H9 (cell line): ENCODE measurements around the gene SPATA20. TPM values are rescaled to one million over a fixed set of nuclear protein-coding genes. Genes with fewer than 3 reads are reported as not detected.

Source experiments
- DNase-seq: peaks from one replicate; pipeline ENCODE4 v3.0.0-alpha.2; 2017
- H2AFZ ChIP-seq: one replicate; pipeline ENCODE4 v1.6.1; 2013; ENCODE audit warnings: mild to moderate bottlenecking, low read length, control low read depth, moderate library complexity
- H2AK5ac ChIP-seq: 2 replicates; pipeline ENCODE4 v1.6.1; 2013; ENCODE audit warnings: low read length, control low read depth, mixed read lengths; ENCODE audit not compliant: insufficient read length
- H2BK120ac ChIP-seq: one replicate; pipeline ENCODE4 v1.6.1; 2013; ENCODE audit warnings: low read depth, mild to moderate bottlenecking, low read length, control low read depth, inconsistent platforms; ENCODE audit not compliant: poor library complexity, severe bottlenecking
- H2BK12ac ChIP-seq: 2 replicates; pipeline ENCODE4 v1.6.1; 2013; ENCODE audit warnings: low read length, control low read depth, mixed read lengths, low read depth; ENCODE audit not compliant: insufficient read length
- H2BK15ac ChIP-seq: 2 replicates; pipeline ENCODE4 v1.6.1; 2013; ENCODE audit warnings: low read depth, low read length, control low read depth
- H2BK20ac ChIP-seq: one replicate; pipeline ENCODE4 v1.6.1; 2013; ENCODE audit warnings: low read depth, mild to moderate bottlenecking, low read length, control low read depth, inconsistent platforms; ENCODE audit not compliant: poor library complexity, severe bottlenecking
- H2BK5ac ChIP-seq: 2 replicates; pipeline ENCODE4 v1.6.1; 2013; ENCODE audit warnings: low read length, control low read depth, mixed read lengths; ENCODE audit not compliant: insufficient read length
- H3K14ac ChIP-seq: 2 replicates; pipeline ENCODE4 v1.6.1; 2013; ENCODE audit warnings: low read length, control low read depth; ENCODE audit not compliant: insufficient read depth
- H3K18ac ChIP-seq: 2 replicates; pipeline ENCODE4 v1.6.1; 2013; ENCODE audit warnings: low read depth, mild to moderate bottlenecking, mixed read lengths, low read length, control low read depth; ENCODE audit not compliant: insufficient read length
- H3K23ac ChIP-seq: 2 replicates; pipeline ENCODE4 v1.6.1; 2013; ENCODE audit warnings: low read length, control low read depth, mixed read lengths, low read depth; ENCODE audit not compliant: insufficient read length
- H3K23me2 ChIP-seq: 2 replicates; pipeline ENCODE4 v1.6.1; 2013; ENCODE audit warnings: low read depth, mild to moderate bottlenecking, mixed read lengths, low read length, control low read depth; ENCODE audit not compliant: insufficient read length, poor library complexity, severe bottlenecking
- H3K27ac ChIP-seq: 2 replicates; pipeline ENCODE4 v1.5.1; 2013; ENCODE audit warnings: low read length, control low read depth, mixed read lengths, low read depth; ENCODE audit not compliant: insufficient read length
- H3K27me3 ChIP-seq: 2 replicates; pipeline ENCODE4 v1.6.1; 2013; ENCODE audit warnings: low read length, control low read depth, inconsistent platforms; ENCODE audit not compliant: insufficient read depth
- H3K4ac ChIP-seq: 2 replicates; pipeline ENCODE4 v1.6.1; 2013; ENCODE audit warnings: low read depth, mild to moderate bottlenecking, control low read depth, inconsistent platforms, low read length, moderate library complexity
- H3K4me1 ChIP-seq: 2 replicates; pipeline ENCODE4 v1.6.1; 2013; ENCODE audit warnings: low read length, control low read depth, inconsistent platforms; ENCODE audit not compliant: insufficient read depth
- H3K4me2 ChIP-seq: 2 replicates; pipeline ENCODE4 v1.6.1; 2013; ENCODE audit warnings: low read length, control low read depth, mixed read lengths; ENCODE audit not compliant: insufficient read length, insufficient read depth
- H3K56ac ChIP-seq: 2 replicates; pipeline ENCODE4 v1.6.1; 2013; ENCODE audit warnings: low read depth, mild to moderate bottlenecking, mixed read lengths, low read length, control low read depth; ENCODE audit not compliant: insufficient read length
- H3K79me1 ChIP-seq: 2 replicates; pipeline ENCODE4 v1.6.1; 2013; ENCODE audit warnings: low read depth, mild to moderate bottlenecking, moderate library complexity, low read length, control low read depth, inconsistent platforms; ENCODE audit not compliant: insufficient read depth, poor library complexity, severe bottlenecking
- H3K79me2 ChIP-seq: 2 replicates; pipeline ENCODE4 v1.6.1; 2013; ENCODE audit warnings: low read length, control low read depth, inconsistent platforms; ENCODE audit not compliant: insufficient read depth
- H3K9ac ChIP-seq: 2 replicates; pipeline ENCODE4 v1.6.1; 2013; ENCODE audit warnings: low read length, control low read depth, mixed read lengths; ENCODE audit not compliant: insufficient read length; ENCODE audit errors: extremely low read depth
- H3K9me3 ChIP-seq: one replicate; pipeline ENCODE4 v1.6.1; 2013; ENCODE audit warnings: low read depth, low read length, inconsistent platforms; ENCODE audit not compliant: control insufficient read depth
- H3T11ph ChIP-seq: one replicate; pipeline ENCODE4 v1.6.1; 2013; ENCODE audit warnings: mild to moderate bottlenecking, low read length, control low read depth, inconsistent platforms
- H4K20me1 ChIP-seq: one replicate; pipeline ENCODE4 v1.6.1; 2013; ENCODE audit not compliant: control insufficient read depth, insufficient read length, insufficient read depth
- H4K5ac ChIP-seq: 2 replicates; pipeline ENCODE4 v1.6.1; 2013; ENCODE audit warnings: low read depth, mild to moderate bottlenecking, mixed read lengths, low read length, control low read depth; ENCODE audit not compliant: insufficient read length
- H4K8ac ChIP-seq: replicated peaks from 2 replicates; pipeline ENCODE4 v1.6.1; 2013; ENCODE audit warnings: low read length, control low read depth, mixed read lengths, low read depth; ENCODE audit not compliant: insufficient read length
- H4K91ac ChIP-seq: 2 replicates; pipeline ENCODE4 v1.6.1; 2013; ENCODE audit warnings: low read depth, mild to moderate bottlenecking, moderate library complexity, mixed read lengths, low read length, control low read depth; ENCODE audit not compliant: insufficient read length
- H3K27ac Mint-ChIP-seq, 3 experiments: 2 replicates in 2 of 3; 3 replicates in 1 of 3; pipeline ENCODE4 v1.8.0; 2020 to 2021; ENCODE audit warnings: mixed read lengths in 3 of 3, mild to moderate bottlenecking in 1 of 3, moderate library complexity in 1 of 3
- H3K27me3 Mint-ChIP-seq: 2 replicates; pipeline ENCODE4 v1.8.0; 2021; ENCODE audit warnings: low read depth, mild to moderate bottlenecking, moderate library complexity, mixed read lengths
- H3K36me3 Mint-ChIP-seq, 3 experiments: 2 replicates in 2 of 3; 3 replicates in 1 of 3; pipeline ENCODE4 v1.8.0; 2020 to 2021; ENCODE audit warnings: low read depth in 3 of 3, mixed read lengths in 3 of 3; ENCODE audit not compliant: insufficient read depth in 1 of 3
- H3K4me1 Mint-ChIP-seq, 2 experiments: 2 replicates each; pipeline ENCODE4 v1.8.0; 2020; ENCODE audit warnings: mixed read lengths in 2 of 2
- H3K4me3 Mint-ChIP-seq, 2 experiments: 2 replicates in 1 of 2; 3 replicates in 1 of 2; pipeline ENCODE4 v1.8.0; 2020 to 2021; ENCODE audit warnings: mild to moderate bottlenecking in 2 of 2, mixed read lengths in 2 of 2, moderate library complexity in 1 of 2
- H3K9me3 Mint-ChIP-seq, 2 experiments: 2 replicates in 1 of 2; 3 replicates in 1 of 2; pipeline ENCODE4 v1.8.0; 2020; ENCODE audit warnings: mild to moderate bottlenecking in 2 of 2, mixed read lengths in 2 of 2, moderate library complexity in 1 of 2
- WGBS: extraction: QIAGEN DNeasy Blood & Tissue Kit; methylation state at CpG from one replicate; pipeline ENCODE4 v1.1.7; 2013; ENCODE audit warnings: missing lambda C conversion rate, low lambda C conversion rate, mixed read lengths; ENCODE audit not compliant: insufficient read length; ENCODE audit errors: extremely low coverage; 5-methylcytosine and 5-hydroxymethylcytosine counted together
- total RNA-seq: library from RNA; stranded (reverse); gene quantifications from 2 replicates; pipeline ENCODE4 v1.2.1, GENCODE V29; 2021
- TF ChIP-seq, protein P1 (sequence below): fragments of 200-600 bp; sonication (generic); conservative IDR thresholded peaks from 3 replicates; pipeline ENCODE4 v1.8.0; 2021; ENCODE audit warnings: antibody characterized with exemption, mild to moderate bottlenecking

Gene SPATA20
- total RNA-seq, 1 experiment from 2014 or later = 23.9 TPM

DNA sequence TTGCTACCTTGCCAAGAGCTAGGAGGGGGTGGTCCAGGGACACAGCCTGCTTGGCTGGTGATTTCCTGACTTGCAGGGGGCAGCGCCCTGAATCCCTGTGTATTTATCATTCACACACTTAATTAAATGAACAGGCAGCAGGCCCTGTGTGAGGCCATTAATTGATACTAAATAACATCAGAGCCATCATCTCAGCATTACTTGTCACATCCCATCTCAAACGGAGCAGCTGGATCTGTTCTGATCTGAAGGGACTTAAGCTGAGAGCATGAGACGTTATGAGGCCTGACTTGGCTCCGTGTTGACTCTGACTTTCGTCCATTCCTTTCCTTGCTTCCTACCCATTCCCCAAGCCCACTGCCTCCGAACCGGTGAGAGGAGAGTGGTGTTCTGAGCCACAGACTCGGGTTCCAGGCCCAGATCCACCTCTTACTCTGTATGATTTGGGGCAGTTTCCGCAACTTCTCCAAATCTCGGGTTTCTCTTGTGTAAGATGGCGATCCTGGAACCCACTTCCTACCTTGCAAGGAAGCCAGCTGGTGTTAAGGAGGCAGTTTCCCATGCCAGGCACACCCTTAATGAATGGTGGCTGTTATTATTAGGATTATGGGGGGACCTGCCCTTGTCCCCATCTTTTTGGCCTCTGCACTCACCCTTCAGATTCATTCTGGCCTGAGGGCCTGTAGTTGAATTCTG, 47.3 kb downstream of the SPATA20 start:
- no peaks in the 10 kb centered on the region for H3K23me2 ChIP-seq
- no peak overlapping the region for H2BK120ac ChIP-seq
- H3K9ac ChIP-seq = no peak overlapping the region
- H4K20me1 ChIP-seq = peaks cover 2% of the 10 kb centered on the region
- no peak overlapping the region; the same call in 1 of the 2 replicates for H3K14ac ChIP-seq
- no peak for DNase-seq
- no CpG with 5 or more reads among the region's 11 CpGs for WGBS
- no peak overlapping the region for H2BK15ac ChIP-seq
- no peaks in the 10 kb centered on the region for H3K79me1 ChIP-seq
- Mint-ChIP-seq H3K27ac (peak overlapping the region in 1 of 3 experiments; percentile 90; a peak in 2 of 7 replicates), H3K4me3 (no peak overlapping the region; a peak in 1 of 5 replicates), H3K9me3 (no peaks in the 10 kb centered on the region), H3K27me3 (peaks cover 2% of the 10 kb centered on the region; the same call in 1 of the 2 replicates), H3K36me3 (peaks cover 0 to 2% (median 0%) of the 10 kb centered on the region in 3 experiments; a peak in 2 of 7 replicates), H3K4me1 (peaks cover 7 to 15% of the 10 kb centered on the region in 2 experiments)
- no peak overlapping the region for H3T11ph ChIP-seq
- TF ChIP-seq, protein P1, sequence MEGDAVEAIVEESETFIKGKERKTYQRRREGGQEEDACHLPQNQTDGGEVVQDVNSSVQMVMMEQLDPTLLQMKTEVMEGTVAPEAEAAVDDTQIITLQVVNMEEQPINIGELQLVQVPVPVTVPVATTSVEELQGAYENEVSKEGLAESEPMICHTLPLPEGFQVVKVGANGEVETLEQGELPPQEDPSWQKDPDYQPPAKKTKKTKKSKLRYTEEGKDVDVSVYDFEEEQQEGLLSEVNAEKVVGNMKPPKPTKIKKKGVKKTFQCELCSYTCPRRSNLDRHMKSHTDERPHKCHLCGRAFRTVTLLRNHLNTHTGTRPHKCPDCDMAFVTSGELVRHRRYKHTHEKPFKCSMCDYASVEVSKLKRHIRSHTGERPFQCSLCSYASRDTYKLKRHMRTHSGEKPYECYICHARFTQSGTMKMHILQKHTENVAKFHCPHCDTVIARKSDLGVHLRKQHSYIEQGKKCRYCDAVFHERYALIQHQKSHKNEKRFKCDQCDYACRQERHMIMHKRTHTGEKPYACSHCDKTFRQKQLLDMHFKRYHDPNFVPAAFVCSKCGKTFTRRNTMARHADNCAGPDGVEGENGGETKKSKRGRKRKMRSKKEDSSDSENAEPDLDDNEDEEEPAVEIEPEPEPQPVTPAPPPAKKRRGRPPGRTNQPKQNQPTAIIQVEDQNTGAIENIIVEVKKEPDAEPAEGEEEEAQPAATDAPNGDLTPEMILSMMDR = no peak
- no peak overlapping the region for H3K4ac ChIP-seq
- H3K27ac ChIP-seq = no peak overlapping the region
- H4K91ac ChIP-seq = no peak overlapping the region
- no peak overlapping the region for H2BK12ac ChIP-seq
- H3K4me1 ChIP-seq = no peaks in the 10 kb centered on the region
- no peaks in the 10 kb centered on the region for H3K79me2 ChIP-seq
- H3K4me2 ChIP-seq = no peak overlapping the region
- no peaks in the 10 kb centered on the region for H3K27me3 ChIP-seq
- H4K5ac ChIP-seq = no peak overlapping the region
- no peak overlapping the region for H4K8ac ChIP-seq
- no peaks in the 10 kb centered on the region for H3K9me3 ChIP-seq
- H2AK5ac ChIP-seq = no peak overlapping the region
- H2AFZ ChIP-seq = no peak overlapping the region
- no peak overlapping the region for H2BK20ac ChIP-seq
- H3K56ac ChIP-seq = no peak overlapping the region
- H3K23ac ChIP-seq = no peak overlapping the region
- no peak overlapping the region for H3K18ac ChIP-seq
- no peak overlapping the region for H2BK5ac ChIP-seq
